Panc1 (cell line): ENCODE results near the gene VIM. TPM values are rescaled to one million over a fixed set of nuclear protein-coding genes. Genes with fewer than 3 reads are reported as not detected.

ENCODE experiments used
- ATAC-seq: fragments of 200-7000 bp; cut with Tn5 transposase; 2 replicates; pipeline ENCODE4 v1.9.1; 2020; ENCODE audit warnings: mild to moderate bottlenecking, moderate library complexity
- BruUV-seq: library from RNA; stranded (reverse); fragments of 400-500 nt; replicated peaks from 2 replicates; lab custom pipeline; 2021; lab: Mats Ljungman, UMichigan
- CTCF ChIA-PET: fragments of 300-600 bp; sonication (Branson Sonifier 250); formaldehyde crosslinking; loops from one replicate; lab custom pipeline; 2022; ENCODE audit warnings: antibody characterized with exemption; lab: Charles Lee
- POLR2A ChIA-PET: fragments of 300-600 bp; sonication (Branson Sonifier 250); formaldehyde crosslinking; loops from one replicate; lab custom pipeline; 2022; ENCODE audit warnings: antibody characterized with exemption; lab: Charles Lee
- DNase-seq: peaks from one replicate; pipeline ENCODE4 v3.0.0-alpha.2; 2010; ENCODE audit warnings: low read depth, low spot score
- H3K27ac ChIP-seq: 2 replicates; pipeline ENCODE4 v1.5.1; 2011; ENCODE audit warnings: mild to moderate bottlenecking, low read length, inconsistent platforms
- H3K27me3 ChIP-seq: fragments of 200-500 bp; sonication (Bioruptor generic); 2 replicates; pipeline ENCODE4 v1.6.0; 2014; ENCODE audit warnings: low read length, inconsistent platforms; ENCODE audit not compliant: control insufficient read depth, insufficient read depth
- H3K36me3 ChIP-seq: fragments of 200-500 bp; sonication (Bioruptor generic); 2 replicates; pipeline ENCODE4 v1.5.1; 2014; ENCODE audit warnings: inconsistent platforms, mild to moderate bottlenecking, low read length, moderate library complexity; ENCODE audit not compliant: control insufficient read depth, insufficient read depth
- H3K4me1 ChIP-seq: 2 replicates; pipeline ENCODE4 v1.5.1; 2011; ENCODE audit warnings: inconsistent platforms, mild to moderate bottlenecking, low read length, moderate library complexity; ENCODE audit not compliant: control insufficient read depth, insufficient read depth
- H3K4me3 ChIP-seq, 2 experiments: 2 replicates each; pipeline ENCODE4 v1.5.1; 2011 to 2012; ENCODE audit warnings: low read depth in 2 of 2, low read length in 2 of 2, mild to moderate bottlenecking in 2 of 2, inconsistent platforms in 1 of 2, moderate library complexity in 1 of 2
- H3K9me3 ChIP-seq: fragments of 200-500 bp; sonication (Bioruptor generic); 2 replicates; pipeline ENCODE4 v1.5.1; 2014; ENCODE audit warnings: low read depth, mild to moderate bottlenecking, inconsistent platforms, low read length, moderate library complexity; ENCODE audit not compliant: control insufficient read depth, insufficient read depth
- CTCF ChIP-seq: fragments of 450-650 bp; IDR thresholded peaks from 2 replicates; pipeline ENCODE4 v1.5.1; 2017; ENCODE audit warnings: mild to moderate bottlenecking
- POLR2AphosphoS5 ChIP-seq: IDR thresholded peaks from 2 replicates; pipeline ENCODE4 v1.6.1; 2012; ENCODE audit warnings: mild to moderate bottlenecking, low read depth, low read length, moderate library complexity
- REST ChIP-seq, 2 experiments: IDR thresholded peaks; 2 replicates each; pipeline ENCODE4 v1.6.1; 2011 to 2012; ENCODE audit warnings: low read depth in 2 of 2, control low read depth in 1 of 2, low read length in 1 of 2, mild to moderate bottlenecking in 1 of 2, moderate library complexity in 1 of 2; ENCODE audit not compliant: insufficient read depth in 1 of 2
- SIN3A ChIP-seq: IDR thresholded peaks from 2 replicates; pipeline ENCODE4 v1.6.1; 2012; ENCODE audit warnings: low read depth, mild to moderate bottlenecking, low read length, moderate library complexity, borderline replicate concordance; ENCODE audit not compliant: insufficient read depth
- TCF7L2 ChIP-seq: IDR thresholded peaks from 2 replicates; pipeline ENCODE4 v1.6.1; 2011; ENCODE audit warnings: mild to moderate bottlenecking, low read depth, low read length, inconsistent platforms
- in situ Hi-C: cut with HindIII; loops from 2 replicates; pipeline ENCODE4 v1.10.0; 2016; ENCODE audit warnings: low sequenced_read_pairs, low pct_unique_long_range_greater_than_20kb
- intact Hi-C: fragments of 100-400 bp; cut with micrococcal nuclease; formaldehyde crosslinking; loops from one replicate; pipeline ENCODE4 v1.10.0; 2022; ENCODE audit not compliant: unreplicated experiment
- total RNA-seq: library from RNA; stranded (reverse); gene quantifications from one replicate; pipeline ENCODE4 v1.2.1, GENCODE V29; 2021; ENCODE audit not compliant: unreplicated experiment

VIM gene
- total RNA-seq, 1 experiment from 2014 or later = 3,436 TPM

GRCh38 chr10:17255512-17255911 lies 27.5 kb downstream of the VIM start:
- no TSS peak for BruUV-seq
- intact Hi-C loops = loop anchor here (5.0 kb wide), 2 partner anchors 413 to 428 kb away; no protein-coding TSS in a partner anchor

GRCh38 chr10:17256051-17256450 lies 28.0 kb downstream of the VIM start:
- intact Hi-C loops (loop anchor here (5.0 kb wide), 2 partner anchors 414 to 429 kb away; no protein-coding TSS in a partner anchor), in situ Hi-C loops (no loop called here)
- DNase-seq (no peak), ATAC-seq (no peak)
- H3K9me3 ChIP-seq = peaks cover 10% of the 10 kb centered on the region; the same call in 1 of the 2 replicates
- CTCF ChIA-PET = interaction anchor here (0.6 to 1.0 kb wide), 2 partner anchors 422 to 426 kb away, joined by 4 to 5 read pairs; no protein-coding TSS in a partner anchor
- peak overlapping the region; percentile 89; the same call in 1 of the 2 replicates for H3K27ac ChIP-seq
- H3K36me3 ChIP-seq = no peaks in the 10 kb centered on the region
- no peak for TF ChIP-seq REST (IDR thresholded peaks at IDR 0.05; ENCODE audit: insufficient read depth in 1 of 2, low read depth in 2 of 2, low read length in 1 of 2)
- TF ChIP-seq CTCF = no peak
- TF ChIP-seq SIN3A = no peak
- TF ChIP-seq POLR2AphosphoS5 = no peak
- no peak for TF ChIP-seq TCF7L2
- POLR2A ChIA-PET = no interaction called here
- no TSS peak for BruUV-seq
- no peak overlapping the region for H3K4me3 ChIP-seq
- peaks cover 7% of the 10 kb centered on the region for H3K4me1 ChIP-seq
- no peaks in the 10 kb centered on the region for H3K27me3 ChIP-seq

More at GRCh38 chr10:17255512-17255911, 27.5 kb downstream of the VIM start:
- in situ Hi-C loops = no loop called here
- Histone ChIP-seq H3K36me3 (no peaks in the 10 kb centered on the region), H3K4me1 (peaks cover 7% of the 10 kb centered on the region), H3K27ac (peak overlapping the region; percentile 89; the same call in 1 of the 2 replicates), H3K27me3 (no peaks in the 10 kb centered on the region), H3K9me3 (peaks cover 10% of the 10 kb centered on the region; the same call in 1 of the 2 replicates), H3K4me3 (no peak overlapping the region)
- ChIA-PET POLR2A (no interaction called here), CTCF (no interaction called here)
- DNase-seq (no peak), ATAC-seq (no peak)
- no peak for TF ChIP-seq SIN3A
- TF ChIP-seq TCF7L2 = no peak
- TF ChIP-seq POLR2AphosphoS5 = no peak
- TF ChIP-seq REST (IDR thresholded peaks at IDR 0.05; ENCODE audit: insufficient read depth in 1 of 2, low read depth in 2 of 2, low read length in 1 of 2) = no peak
